GM18526 (cell line): ENCODE measurements around the gene CGB8.
"Not testable (repeated sequence)": the region's sequence is repeated elsewhere in the genome, so short reads cannot be mapped to it uniquely, and the experiment has no call there.

Experiments used
- POLR2A ChIP-seq: IDR thresholded peaks from 3 replicates; pipeline ENCODE4 v1.6.1; 2011; ENCODE audit not compliant: insufficient read length; ENCODE audit errors: extremely low read depth

Gene CGB8

DNA sequence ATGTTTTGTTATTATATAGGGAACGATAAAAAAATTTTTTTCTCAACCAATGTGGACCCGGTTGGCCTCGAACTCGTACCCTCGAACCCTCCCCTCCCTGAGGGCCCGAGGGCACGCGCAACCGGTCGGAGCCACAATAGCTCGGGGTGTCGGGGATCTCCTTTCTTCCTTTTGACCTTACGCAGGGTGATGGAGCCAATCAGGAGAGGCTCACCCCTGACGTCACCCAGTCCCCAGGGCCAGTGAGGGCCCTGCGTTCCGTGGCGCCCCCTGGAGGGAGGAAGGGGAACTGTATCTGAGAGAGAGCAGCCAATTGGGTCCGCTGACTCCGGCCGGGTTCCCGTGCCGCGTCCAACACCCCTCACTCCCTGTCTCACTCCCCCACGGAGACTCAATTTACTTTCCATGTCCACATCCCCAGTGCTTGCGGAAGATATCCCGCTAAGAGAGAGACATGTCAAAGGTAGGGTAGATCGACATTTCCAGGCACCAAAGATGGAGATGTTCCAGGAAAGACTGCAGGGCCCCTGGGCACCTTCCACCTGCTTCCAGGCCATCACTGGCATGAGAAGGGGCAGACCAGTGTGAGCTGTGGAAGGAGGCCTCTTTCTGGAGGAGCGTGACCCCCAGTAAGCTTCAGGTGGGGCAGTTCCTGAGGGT, 17.1 kb downstream of the CGB8 start, which contains the start of gene CGB2:
Gene CGB2, plus strand, starts transcription at position 249 of the 660 bp plus-strand sequence. Its CDS starts 206 bp downstream, at position 455.
- not testable (repeated sequence) for TF ChIP-seq POLR2A

DNA sequence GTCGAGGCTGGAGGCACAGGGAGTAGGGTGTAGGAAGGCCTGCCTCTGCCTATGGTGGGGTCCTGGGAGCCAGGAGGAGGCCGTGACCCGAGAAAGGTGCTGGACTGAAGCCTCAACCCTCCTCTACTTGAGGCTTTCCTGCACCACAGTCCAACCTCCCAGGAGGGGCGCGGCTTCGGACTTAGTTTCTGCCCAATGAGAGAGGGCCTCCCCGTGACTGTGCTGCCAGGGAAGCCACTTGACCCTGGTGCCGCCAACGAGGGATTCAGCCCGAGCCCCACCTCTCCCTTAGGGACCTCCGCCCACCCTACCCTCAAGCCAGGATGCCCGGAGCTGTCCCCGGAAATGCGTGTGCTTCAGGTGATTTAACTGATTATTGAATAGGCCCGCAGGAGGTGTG, 24.7 kb downstream of the CGB8 start, which contains the start of gene CGB3:
Gene CGB3, minus strand, starts transcription at position 101 of the 400 bp plus-strand sequence. CDS start 362 bp downstream, outside the sequence.
- not testable (repeated sequence) for TF ChIP-seq POLR2A

DNA sequence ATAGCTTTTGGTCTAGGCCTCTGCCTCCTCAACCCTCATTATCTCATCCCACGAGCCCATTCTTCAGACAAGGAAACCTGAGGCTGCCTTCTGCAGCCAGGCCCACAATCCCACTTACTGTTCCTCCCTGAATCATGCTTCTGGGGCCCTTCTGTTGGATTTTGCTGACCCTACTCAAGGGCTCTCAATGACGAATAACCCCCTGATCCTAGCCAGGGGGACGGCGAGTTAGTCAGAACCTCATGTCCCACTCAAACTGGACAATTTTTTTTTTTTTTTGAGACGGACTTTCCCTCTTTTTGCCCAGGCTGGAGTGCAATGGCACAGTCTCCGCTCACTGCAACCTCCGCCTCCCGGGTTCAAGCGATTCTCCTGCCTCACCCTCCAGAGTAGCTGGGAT, 26.8 kb downstream of the CGB8 start:
- TF ChIP-seq POLR2A = no peak

DNA sequence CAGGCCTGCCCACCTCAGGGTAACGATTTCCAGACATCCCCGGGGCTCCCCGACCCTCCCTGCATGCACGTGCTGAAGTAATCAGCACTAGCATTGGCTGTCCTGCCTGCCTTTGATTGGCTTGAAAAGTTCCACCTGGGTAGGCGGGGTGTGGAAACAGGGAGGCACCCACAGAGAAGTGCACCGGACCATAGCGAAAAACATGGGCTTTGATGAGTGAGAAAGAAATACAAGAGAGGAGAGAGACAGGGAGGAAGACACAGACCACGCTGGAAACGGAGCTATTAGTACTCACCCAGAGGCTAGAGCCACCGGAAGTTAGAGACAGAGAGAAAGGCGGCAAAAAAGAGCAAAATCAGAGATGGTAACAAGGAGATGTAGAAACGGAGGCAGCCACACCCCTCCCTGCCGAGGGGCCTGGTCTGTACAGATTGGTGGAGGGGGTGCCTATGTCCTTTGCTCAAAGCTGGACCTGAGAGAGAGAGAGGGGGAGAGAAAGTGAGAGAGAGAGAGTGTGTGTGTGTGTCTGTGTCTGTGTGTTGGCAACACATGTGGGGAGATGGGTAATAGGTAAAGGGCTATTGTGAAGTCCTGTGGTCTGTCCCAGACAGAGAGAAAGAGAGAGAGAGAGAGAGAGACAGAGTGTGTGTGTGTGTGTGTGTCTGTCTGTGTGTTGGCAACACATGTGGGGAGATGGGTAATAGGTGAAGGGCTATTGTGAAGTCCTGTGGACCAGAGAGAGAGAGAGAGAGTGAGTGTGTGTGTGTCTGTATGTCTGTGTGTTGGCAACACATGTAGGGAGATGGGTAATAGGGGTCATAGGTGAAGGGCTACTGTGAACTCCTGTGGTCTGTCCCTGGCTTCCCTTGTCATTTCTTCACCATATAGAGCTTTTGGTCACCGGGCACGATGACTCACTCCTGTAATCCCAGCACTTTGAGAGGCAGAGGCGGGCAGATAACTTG, 27.7 kb downstream of the CGB8 start:
- no peak for TF ChIP-seq POLR2A

DNA sequence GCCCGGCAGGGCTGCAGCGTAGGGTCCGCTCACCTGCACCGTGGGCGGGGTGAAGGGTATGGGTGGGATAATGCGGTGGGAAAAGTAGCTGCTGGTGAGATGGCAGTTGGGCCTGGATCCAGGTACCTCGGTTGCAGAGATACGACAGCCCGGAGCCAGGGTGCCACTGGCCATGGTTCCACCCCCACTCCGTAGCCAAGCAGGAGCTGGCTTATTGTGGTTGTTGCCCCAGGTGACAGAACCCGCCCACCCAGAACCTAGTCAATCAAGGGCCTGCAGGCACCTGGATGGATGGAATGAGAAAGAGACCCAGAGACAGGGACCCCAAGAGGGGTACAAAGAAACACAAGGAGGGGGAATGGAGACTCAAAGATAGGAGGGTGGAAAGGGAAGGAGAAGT, 28.6 kb downstream of the CGB8 start:
- TF ChIP-seq POLR2A = no peak

DNA sequence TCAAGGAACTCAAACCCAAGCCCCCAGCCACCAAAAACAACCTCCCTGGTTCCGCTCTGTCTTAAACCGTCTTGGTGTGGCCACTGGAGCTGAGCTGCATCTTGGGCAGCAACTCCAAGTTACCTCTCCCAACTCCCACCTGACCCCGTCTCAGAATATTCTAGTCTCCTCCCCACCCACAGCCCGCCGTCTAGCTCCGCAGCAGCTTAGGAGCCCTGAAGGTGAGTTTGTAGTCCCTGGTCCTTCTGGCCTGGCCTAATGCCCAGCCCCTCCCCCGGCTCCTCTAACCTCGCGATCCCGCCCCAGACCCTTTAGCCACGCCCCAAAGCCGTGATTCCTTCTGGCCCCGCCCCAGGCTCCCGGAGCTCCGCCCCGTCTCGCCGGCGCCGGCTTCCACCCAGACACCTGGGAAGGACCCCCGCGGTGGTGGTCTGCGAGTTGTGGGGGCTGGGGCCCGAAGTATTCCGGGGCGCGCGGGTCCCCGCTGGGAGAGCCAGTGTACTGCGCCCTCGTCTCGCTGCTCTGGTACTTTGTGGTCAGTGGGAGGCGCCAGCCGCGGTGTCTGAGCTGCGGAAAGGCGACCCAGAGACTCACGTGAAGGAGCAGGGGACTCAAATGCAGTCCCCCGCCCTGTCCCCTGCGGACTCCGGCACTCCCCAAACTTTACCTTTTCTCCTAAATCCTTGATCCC, 29.5 kb downstream of the CGB8 start:
- TF ChIP-seq POLR2A = no peak

DNA sequence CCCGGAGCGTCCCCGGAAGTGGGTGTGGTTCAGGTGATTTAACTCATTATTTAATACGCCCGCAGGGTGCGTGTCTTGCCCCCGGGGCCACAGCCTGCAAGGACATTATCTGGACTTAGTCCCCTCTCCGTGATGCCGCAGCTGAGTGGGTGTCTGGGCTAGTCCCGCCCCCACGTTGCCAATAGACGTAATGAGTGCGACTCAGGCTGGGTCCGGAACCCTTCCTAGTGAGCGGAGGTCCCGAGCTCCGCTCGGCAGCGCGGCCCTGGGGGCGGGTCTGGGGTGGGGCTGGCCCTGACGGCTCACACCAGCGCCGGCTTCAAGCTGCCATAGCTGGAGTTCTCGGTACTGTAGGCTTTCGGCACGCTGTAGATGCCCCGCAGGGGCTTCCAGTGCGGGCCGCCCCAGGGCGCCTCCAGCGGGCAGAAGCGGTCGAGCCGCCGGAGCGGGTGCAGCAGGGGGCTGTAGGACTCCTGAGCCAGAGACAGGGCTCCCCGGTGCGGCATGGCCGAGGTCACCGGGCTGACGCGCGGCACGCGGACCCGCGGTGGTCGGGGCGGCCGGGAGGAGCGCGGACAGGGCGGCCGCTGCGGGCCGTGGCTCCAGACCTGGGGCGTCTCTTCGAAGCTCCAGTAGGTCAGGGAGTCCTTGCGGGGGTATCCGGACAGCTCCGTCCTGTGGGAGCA, 31.1 kb downstream of the CGB8 start:
- TF ChIP-seq POLR2A = no peak

DNA sequence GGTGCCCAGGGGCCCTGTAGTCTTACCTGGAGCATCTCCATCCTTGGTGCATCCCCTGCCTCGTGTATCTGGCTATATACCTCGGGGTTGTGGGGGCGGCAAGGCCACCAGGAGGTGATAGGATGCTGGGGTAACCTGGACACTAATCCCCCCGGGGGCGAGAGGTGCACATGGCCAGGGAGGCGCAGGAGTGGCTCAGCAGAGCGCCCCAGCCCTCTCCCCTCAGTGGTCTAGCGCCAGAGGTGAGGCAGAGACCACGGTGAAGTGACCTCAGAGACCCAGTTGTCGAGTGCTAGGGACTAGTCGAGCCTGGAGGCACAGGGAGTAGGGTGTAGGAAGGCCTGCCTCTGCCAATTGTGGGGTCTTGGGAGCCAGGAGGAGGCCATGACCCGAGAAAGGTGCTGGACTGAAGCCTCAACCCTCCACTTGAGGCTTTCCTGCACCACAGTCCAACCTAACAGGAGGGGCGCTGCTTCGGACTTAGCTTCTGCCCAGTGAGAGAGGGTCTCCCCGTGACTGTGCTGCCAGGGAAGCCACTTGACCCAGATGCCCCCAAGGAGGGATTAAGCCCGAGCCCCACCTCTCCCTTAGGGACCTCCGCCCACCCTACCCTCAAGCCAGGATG, 31.8 kb downstream of the CGB8 start, which contains the start of gene LHB:
Gene LHB, minus strand, starts transcription at position 51 of the 625 bp plus-strand sequence. Its CDS starts 10 bp downstream, at position 41.
- TF ChIP-seq POLR2A = no peak

DNA sequence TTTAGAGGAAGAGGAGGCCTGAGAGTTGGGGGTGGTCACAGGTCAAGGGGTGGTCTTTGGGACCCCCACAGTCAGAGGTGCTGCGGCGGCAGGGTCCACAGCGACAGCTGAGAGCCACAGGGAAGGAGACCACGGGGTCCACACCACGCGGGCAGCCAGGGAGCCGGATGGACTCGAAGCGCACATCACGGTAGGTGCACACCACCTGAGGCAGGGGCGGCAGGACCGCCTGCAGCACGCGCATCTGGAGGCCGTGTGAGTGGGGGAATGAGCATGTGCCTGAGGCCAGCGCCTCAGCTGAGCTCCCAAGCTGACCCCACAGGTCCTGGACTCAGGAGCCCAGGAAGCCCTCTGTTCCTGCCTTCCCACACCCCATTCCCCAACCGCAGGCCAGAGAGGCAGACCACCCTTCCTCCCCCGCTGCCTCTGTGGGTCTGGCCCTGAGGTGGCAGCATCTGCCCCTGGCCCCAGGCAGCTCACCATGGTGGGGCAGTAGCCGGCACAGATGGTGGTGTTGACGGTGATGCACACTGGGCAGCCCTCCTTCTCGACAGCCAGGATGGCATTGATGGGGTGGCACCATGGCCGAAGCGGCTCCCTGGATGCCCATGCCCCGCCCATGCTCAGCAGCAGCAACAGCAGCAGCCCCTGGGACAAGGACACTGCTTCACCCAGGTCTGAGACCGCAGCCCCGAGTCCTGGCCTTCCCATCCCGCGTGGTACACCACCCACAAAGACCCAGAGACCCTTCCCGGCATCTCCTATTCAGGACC, 32.7 kb downstream of the CGB8 start:
- no peak for TF ChIP-seq POLR2A

DNA sequence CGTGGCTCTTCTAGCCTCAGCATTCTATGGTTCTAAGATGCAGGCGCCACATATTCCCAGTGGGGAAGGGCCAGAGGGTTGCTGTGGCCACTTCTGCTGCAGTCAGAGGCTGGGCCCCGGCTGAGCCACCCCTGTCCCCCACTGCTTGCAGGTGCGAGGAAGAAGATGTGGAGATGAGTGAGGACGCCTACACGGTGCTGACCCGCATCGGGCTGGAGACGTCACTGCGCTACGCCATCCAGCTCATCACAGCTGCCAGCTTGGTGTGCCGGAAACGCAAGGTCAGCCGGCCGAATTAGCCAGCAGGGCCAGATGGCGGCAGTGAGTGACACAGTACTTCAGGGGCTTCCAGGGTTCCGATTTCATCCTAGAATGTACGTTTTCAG, 34.0 kb downstream of the CGB8 start:
- TF ChIP-seq POLR2A = no peak

DNA sequence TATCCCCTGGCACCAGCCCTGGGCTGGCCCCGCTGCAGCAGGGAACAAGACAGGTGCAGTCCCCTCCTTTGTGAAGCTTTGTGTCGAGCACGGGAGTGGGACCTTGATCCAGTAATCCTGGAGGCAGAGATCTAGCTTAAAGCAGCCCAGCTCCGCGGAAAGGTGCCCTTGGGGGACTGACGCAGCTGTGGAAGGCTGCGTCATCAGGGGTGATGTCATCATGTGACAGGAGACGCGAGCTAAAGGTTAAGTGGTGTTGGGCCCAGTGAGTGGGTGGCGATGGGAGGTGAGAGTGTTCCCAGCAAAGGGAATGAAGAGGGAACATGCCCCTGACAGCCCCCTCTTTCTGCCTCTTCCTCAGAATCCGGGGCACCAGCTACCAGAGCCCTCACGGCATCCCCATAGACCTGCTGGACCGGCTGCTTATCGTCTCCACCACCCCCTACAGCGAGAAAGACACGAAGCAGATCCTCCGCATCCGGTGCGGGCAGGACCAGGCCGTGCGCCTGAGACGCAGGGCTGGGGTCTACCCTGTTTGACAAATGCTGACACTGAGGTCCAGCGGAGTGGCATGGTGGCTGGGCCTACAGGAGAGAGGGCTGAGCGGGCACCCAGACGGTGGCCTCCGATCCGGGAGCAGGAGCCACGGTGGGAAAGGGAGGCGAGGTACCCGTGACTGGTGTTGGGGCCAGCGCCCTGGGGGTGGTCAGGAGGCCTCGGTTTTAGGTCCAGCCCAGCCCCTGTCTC, 34.6 kb downstream of the CGB8 start:
- TF ChIP-seq POLR2A = no peak

DNA sequence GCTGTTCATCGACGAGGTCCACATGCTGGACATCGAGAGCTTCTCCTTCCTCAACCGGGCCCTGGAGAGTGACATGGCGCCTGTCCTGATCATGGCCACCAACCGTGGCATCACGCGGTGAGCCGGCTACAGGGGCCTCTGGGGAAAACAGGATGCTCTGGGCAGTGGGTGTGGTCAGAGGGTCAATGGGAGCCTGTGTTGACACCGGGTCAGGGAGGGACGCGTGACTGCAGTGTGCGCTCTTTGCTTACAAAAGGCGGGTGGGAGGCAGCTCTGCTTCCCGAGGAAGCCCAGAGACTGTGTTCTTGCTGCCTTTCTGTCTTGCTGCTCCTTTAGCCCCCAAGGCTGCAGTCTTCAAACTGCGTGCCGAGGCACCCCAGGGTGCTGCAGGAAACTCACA, 37.7 kb downstream of the CGB8 start:
- TF ChIP-seq POLR2A = no peak

DNA sequence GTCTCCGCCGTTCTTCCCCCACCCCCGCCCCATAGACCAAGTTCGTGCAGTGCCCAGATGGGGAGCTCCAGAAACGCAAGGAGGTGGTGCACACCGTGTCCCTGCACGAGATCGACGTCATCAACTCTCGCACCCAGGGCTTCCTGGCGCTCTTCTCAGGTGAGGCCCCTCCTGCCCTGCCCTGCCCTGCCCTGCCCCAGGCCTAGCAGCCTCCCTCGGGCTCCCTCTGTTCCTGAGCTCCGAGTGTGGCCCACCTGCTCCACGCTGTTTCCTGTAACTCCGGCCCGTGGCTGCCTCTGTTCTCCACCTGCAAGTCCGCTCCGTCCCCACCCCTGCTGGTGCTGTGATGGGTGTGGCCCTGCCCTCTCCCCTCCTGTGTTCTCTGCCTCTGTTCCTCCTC, 38.5 kb downstream of the CGB8 start:
- no peak for TF ChIP-seq POLR2A
